H1 (cell line): ENCODE data around the gene ASPRV1. TPM values are rescaled to one million over a fixed set of nuclear protein-coding genes. Genes with fewer than 3 reads are reported as not detected.

Experiments
- CBX5 ChIP-seq: fragments of 300-800, 300-1000 bp; sonication (generic); IDR thresholded peaks from 2 replicates; pipeline ENCODE4 v1.7.1; 2016; ENCODE audit warnings: antibody characterized with exemption, low read length, low read depth
- CTCF ChIP-seq, 3 experiments: IDR thresholded peaks; 1 replicate in 2 of 3; 2 replicates in 1 of 3; pipeline versions ENCODE4 v1.5.1 to v1.6.1; 2011; ENCODE audit warnings: low read length in 3 of 3, mild to moderate bottlenecking in 3 of 3, inconsistent platforms in 2 of 3, low read depth in 1 of 3, moderate library complexity in 1 of 3; ENCODE audit not compliant: insufficient read depth in 1 of 3; ENCODE audit errors: control extremely low read depth in 1 of 3
- JUN ChIP-seq: IDR thresholded peaks from 2 replicates; pipeline ENCODE4 v1.6.1; 2011; ENCODE audit warnings: low read depth, mild to moderate bottlenecking, improper control_type of control experiment, low read length
- SIRT6 ChIP-seq: IDR thresholded peaks from one replicate; pipeline ENCODE4 v1.7.1; 2012; ENCODE audit warnings: low read length, inconsistent platforms
- polyA plus RNA-seq, 7 experiments: library from polyadenylated mRNA; depleted of rRNA in 3 of 7; stranded (reverse) in 5 of 7; unstranded in 2 of 7; fragments of >200 nt in 5 of 7; fragments of 200-250 nt in 2 of 7; gene quantifications; 1 replicate in 5 of 7; 2 replicates in 1 of 7; 4 replicates in 1 of 7; pipeline versions ENCODE4 v1.2.1 to v1.2.3, GENCODE V29; 2011 to 2013; ENCODE audit warnings: missing spikeins in 2 of 7, mixed read lengths in 2 of 7
- total RNA-seq: library from RNA; stranded (reverse); fragmentation: NEBNext Ultra II Directional; extraction: Animal tissue kit (Norgen Biotek cat#: 25700); gene quantifications from 2 replicates; pipeline ENCODE4 v1.2.1, GENCODE V29; 2021

Gene ASPRV1
- total and polyA plus RNA-seq, 2 of the 8 experiments (the other 6 are each of a cell fraction or from before 2014, with no cell fraction given) = 0.59 to 0.95 TPM

DNA sequence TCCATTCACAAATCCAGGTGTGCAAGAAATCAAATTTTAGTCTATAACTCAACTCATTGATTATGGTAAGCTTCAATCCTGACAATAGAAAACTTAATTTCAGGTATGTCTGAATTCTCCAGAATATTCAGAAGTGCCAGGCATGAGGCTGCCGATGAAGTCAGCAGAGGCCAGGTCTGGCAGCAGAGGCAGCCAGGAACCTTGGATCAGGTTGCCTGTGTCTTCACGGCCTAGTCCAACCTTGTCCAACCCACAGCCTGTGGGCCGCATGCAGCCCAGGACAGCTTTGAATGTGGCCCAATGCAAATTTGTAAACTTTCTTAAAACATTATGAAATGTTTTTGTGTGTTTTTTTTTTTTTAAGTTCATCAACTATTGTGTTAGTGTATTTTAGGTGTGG is 46.9 kb upstream of the ASPRV1 start (continued):
- TF ChIP-seq JUN (no peak), CBX5 (no peak), SIRT6 (no peak), CTCF (IDR thresholded peaks at IDR 0.05; ENCODE audit: control extremely low read depth in 1 of 3, insufficient read depth in 1 of 3, low read depth in 1 of 3, low read length in 3 of 3) (no peak)
